Measurements from ENCODE around the gene GPR21.
A peak's percentile ranks its signal among the peaks of the same experiment; 100 is the strongest.

Gene GPR21

DNA sequence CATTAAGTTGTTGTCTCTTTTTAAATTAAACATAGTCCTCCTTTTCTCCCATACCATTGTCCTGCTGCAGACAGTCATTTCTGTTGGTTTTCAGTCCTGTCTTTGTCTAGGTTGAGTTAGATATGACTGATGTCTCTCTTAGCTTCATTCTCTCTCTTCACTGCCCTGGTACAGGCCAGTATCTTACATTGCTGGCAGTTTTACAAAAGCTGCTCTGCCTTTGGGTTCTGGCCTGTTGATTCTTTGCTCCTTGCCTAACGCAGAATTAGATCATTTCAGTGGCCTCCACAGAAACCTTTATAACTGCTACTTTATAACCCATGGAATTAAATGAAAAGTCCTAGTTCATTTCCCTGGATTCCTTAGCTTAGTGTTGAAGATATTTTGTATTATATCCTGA is 33.7 kb downstream of the GPR21 start:
- no peak for DNase-seq

DNA sequence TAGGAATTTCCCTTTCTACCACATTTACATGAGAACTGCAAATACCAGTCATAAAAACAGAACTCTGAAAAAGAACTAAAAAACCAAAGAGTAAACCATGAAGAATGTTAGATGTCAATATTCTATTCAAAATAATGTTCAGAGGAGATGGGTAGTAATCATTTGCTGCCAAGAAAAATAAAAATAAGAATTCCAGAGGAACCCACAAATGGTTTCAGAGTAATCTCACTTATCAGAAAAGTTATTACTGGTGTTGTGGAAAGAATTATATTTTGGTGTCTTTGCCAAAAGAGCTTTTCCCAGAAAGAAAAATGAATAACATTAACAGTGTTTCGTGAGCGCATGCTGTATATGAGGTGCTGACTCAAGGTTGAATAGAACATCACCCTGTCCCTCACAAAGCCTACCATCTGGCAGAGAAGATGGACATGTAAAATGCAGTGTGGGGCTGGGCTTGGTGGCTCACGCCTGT is 35.6 kb downstream of the GPR21 start:
- DNase-seq: no peak

DNA sequence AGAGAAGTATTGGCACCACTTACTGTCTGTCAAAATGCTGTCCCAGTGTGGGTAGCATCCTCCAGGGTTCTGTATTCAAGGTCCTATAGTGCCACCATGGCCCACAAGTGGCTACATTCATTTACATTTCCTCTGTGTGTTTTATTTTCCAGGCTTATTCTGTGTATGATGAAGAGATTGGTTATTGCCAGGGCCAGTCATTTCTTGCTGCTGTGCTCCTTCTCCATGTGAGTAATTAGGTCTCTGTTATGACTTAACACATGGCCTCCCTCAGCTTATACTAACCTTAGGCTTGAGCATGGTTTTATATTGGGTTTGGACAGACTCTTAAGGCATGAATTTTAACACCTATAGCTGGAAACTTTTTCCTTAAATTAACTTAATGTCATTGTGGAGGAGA is 36.7 kb downstream of the GPR21 start:
- no peak for DNase-seq

DNA sequence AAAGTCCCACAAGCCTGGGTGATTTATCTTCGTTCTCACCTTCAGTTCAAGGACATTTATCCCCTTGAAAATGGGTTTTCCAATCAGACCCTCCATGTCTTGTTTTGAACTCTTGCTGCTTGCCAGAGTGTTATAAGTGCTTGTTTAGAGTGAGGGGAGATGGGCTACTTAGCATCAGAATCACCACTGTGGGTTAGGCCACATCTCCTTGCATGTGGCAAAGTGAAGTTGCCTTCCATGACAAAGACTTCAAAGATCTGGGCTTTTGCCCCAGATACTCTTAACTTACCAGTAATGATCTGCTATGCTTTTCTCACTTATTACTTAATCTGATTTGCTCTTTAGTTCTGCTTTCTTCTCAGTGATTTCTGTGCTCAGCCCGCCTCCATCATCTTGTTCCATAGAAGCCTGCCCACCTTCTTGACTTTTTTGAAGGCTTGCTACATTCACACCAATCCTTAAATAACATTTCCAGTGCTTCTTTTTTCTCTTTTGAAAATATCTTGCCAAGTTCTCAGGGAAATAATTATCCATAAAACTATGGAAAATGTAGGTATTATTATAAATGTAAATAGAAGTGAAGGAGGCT is 39.0 kb downstream of the GPR21 start:
- no peak for DNase-seq

DNA sequence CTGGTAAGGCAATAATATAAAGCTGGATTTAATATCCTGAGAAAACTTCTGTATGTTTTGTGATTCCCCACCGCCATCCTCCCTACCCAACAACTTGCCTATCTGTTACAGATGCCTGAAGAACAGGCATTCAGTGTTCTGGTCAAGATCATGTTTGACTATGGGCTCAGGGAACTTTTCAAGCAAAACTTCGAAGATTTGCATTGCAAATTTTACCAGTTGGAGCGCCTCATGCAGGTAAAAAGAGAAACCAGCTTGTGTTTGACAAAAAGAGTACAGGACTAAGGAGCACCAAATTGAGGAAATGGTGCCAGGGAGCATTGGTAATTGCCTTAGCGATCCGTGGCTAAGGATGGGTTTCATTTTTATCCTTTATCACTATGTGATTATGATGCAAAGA is 40.0 kb downstream of the GPR21 start:
- DNase-seq: no peak

GRCh38 chr9:123073991-123074422 is 40.5 kb downstream of the GPR21 start:
- no peak for DNase-seq

GRCh38 chr9:123074628-123075027 is 41.2 kb downstream of the GPR21 start:
- DNase-seq: no peak

DNA sequence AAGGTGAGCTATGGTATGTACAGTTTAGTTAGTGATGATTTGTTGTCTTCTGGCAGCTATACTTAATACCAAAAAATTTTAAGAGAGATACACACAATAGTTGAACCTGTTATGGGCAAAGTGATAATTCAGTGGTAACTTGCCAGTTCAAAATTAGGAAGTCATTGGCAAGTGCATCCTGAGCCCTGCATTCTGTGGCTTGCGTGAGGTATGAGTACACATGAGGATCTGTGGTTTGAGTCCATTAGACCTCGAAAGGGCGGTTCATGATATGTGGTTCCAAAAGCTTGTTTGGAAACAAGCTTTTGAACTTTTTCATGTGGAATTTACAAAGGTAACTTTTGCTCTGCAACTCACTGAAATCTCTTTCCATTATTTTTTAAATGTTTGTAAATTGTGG is 47.0 kb downstream of the GPR21 start:
- DNase-seq: no peak

- peak; percentile 66 for DNase-seq
These were observed 48.4 kb downstream of the GPR21 start for GRCh38 chr9:123081824-123082223.

DNA sequence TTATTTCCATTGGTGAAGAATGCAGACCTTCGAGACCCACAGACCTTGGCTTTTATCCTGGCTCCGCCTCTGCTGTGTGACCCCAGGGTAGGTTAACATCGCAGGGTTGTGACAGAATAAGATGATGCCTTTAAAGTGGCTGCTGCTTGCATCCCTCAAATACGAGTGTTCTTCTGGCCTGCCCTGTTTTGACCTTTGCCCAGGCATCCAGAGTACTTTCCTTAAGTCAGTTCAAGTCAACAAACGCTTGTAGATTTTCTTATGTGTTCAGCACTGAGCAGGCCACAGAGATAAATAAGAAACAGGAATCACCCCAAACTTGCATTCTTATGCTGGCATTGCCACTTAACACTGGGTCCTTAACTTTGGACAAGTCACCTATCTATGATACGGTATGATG is 50.2 kb downstream of the GPR21 start:
- DNase-seq: no peak

GRCh38 chr9:123084256-123084655 is 50.8 kb downstream of the GPR21 start:
- DNase-seq: no peak

Data from OCI-M1 (cell line).